Mesenchymal stem cell (in vitro differentiated cells and primary cell): ENCODE results near the gene SERPINB6.
"Not testable (repeated sequence)": the region's sequence is repeated elsewhere in the genome, so short reads cannot be mapped to it uniquely, and the experiment has no call there.

Source experiments
- DNase-seq: peaks from one replicate; pipeline ENCODE4 v3.0.0-alpha.2; 2013
- H2AFZ ChIP-seq: one replicate; pipeline ENCODE4 v1.6.1; 2013; ENCODE audit warnings: low read depth, mild to moderate bottlenecking, control low read depth, inconsistent platforms, low read length, moderate library complexity
- H2AK5ac ChIP-seq: 2 replicates; pipeline ENCODE4 v1.6.1; 2013; ENCODE audit warnings: low read length, moderate library complexity, mild to moderate bottlenecking, inconsistent platforms; ENCODE audit not compliant: severe bottlenecking
- H2BK120ac ChIP-seq: one replicate; pipeline ENCODE4 v1.6.1; 2013; ENCODE audit warnings: low read depth, mild to moderate bottlenecking, inconsistent platforms, low read length, moderate library complexity
- H2BK12ac ChIP-seq, 2 experiments: one replicate each; pipeline ENCODE4 v1.6.1; 2013; ENCODE audit warnings: inconsistent platforms in 2 of 2, low read length in 2 of 2, mild to moderate bottlenecking in 2 of 2, moderate library complexity in 2 of 2, control low read depth in 1 of 2
- H2BK15ac ChIP-seq: one replicate; pipeline ENCODE4 v1.6.1; 2013; ENCODE audit warnings: mild to moderate bottlenecking, low read depth, inconsistent platforms; ENCODE audit not compliant: poor library complexity, severe bottlenecking
- H2BK5ac ChIP-seq: 2 replicates; pipeline ENCODE4 v1.6.1; 2013; ENCODE audit warnings: low read depth, mild to moderate bottlenecking, low read length, control low read depth, inconsistent platforms; ENCODE audit not compliant: poor library complexity, severe bottlenecking
- H3K14ac ChIP-seq, 2 experiments: one replicate each; pipeline ENCODE4 v1.6.1; 2013; ENCODE audit warnings: inconsistent platforms in 2 of 2, low read length in 2 of 2, control low read depth in 1 of 2, mild to moderate bottlenecking in 1 of 2, moderate library complexity in 1 of 2
- H3K18ac ChIP-seq, 2 experiments: one replicate each; pipeline ENCODE4 v1.6.1; 2013; ENCODE audit warnings: inconsistent platforms in 2 of 2, low read length in 2 of 2, control low read depth in 1 of 2, low read depth in 1 of 2, mild to moderate bottlenecking in 1 of 2
- H3K23ac ChIP-seq, 2 experiments: one replicate each; pipeline ENCODE4 v1.6.1; 2013; ENCODE audit warnings: inconsistent platforms in 2 of 2, low read length in 2 of 2, mild to moderate bottlenecking in 2 of 2, moderate library complexity in 2 of 2, control low read depth in 1 of 2
- H3K27ac ChIP-seq: 2 replicates; pipeline ENCODE4 v1.5.1; 2013; ENCODE audit warnings: mild to moderate bottlenecking, moderate library complexity, low read length, control low read depth, inconsistent platforms; ENCODE audit not compliant: poor library complexity, severe bottlenecking
- H3K27me3 ChIP-seq, 2 experiments: 2 replicates each; pipeline versions ENCODE4 v1.6.1 to v1.7.0; 2013; ENCODE audit warnings: low read length in 2 of 2, mild to moderate bottlenecking in 2 of 2, moderate library complexity in 2 of 2, control low read depth in 1 of 2, inconsistent platforms in 1 of 2; ENCODE audit not compliant: control insufficient read depth in 1 of 2, insufficient read depth in 1 of 2
- H3K36me3 ChIP-seq, 2 experiments: 2 replicates each; pipeline versions ENCODE4 v1.6.1 to v1.7.0; 2013; ENCODE audit warnings: low read length in 2 of 2, control low read depth in 1 of 2, inconsistent platforms in 1 of 2, low read depth in 1 of 2, mild to moderate bottlenecking in 1 of 2; ENCODE audit not compliant: insufficient read depth in 2 of 2, control insufficient read depth in 1 of 2
- H3K4ac ChIP-seq, 2 experiments: one replicate each; pipeline ENCODE4 v1.6.1; 2013; ENCODE audit warnings: inconsistent platforms in 2 of 2, low read length in 2 of 2, mild to moderate bottlenecking in 2 of 2, moderate library complexity in 2 of 2, control low read depth in 1 of 2, low read depth in 1 of 2
- H3K4me1 ChIP-seq: 2 replicates; pipeline ENCODE4 v1.6.1; 2013; ENCODE audit warnings: low read depth, low read length, control low read depth; ENCODE audit not compliant: control insufficient read depth, insufficient read depth
- H3K4me2 ChIP-seq: 2 replicates; pipeline ENCODE4 v1.6.1; 2013; ENCODE audit warnings: low read length, mild to moderate bottlenecking, inconsistent platforms; ENCODE audit not compliant: poor library complexity, severe bottlenecking
- H3K4me3 ChIP-seq, 2 experiments: 2 replicates each; pipeline versions ENCODE4 v1.5.1 to v1.7.0; 2013; ENCODE audit warnings: low read length in 2 of 2, mild to moderate bottlenecking in 2 of 2, control low read depth in 1 of 2, low read depth in 1 of 2; ENCODE audit not compliant: insufficient read depth in 1 of 2
- H3K79me1 ChIP-seq: replicated peaks from 2 replicates; pipeline ENCODE4 v1.6.1; 2013; ENCODE audit warnings: mild to moderate bottlenecking, control low read depth, low read length, inconsistent platforms; ENCODE audit not compliant: poor library complexity, severe bottlenecking
- H3K9ac ChIP-seq: 2 replicates; pipeline ENCODE4 v1.7.0; 2013; ENCODE audit warnings: mild to moderate bottlenecking, low read length, moderate library complexity
- H3K9me3 ChIP-seq: 2 replicates; pipeline ENCODE4 v1.7.0; 2013; ENCODE audit warnings: mild to moderate bottlenecking, low read length; ENCODE audit not compliant: control insufficient read depth
- H4K8ac ChIP-seq: one replicate; pipeline ENCODE4 v1.6.1; 2013; ENCODE audit warnings: inconsistent platforms, mild to moderate bottlenecking, low read length, moderate library complexity
- H4K91ac ChIP-seq: one replicate; pipeline ENCODE4 v1.6.1; 2013; ENCODE audit warnings: mild to moderate bottlenecking, low read length, inconsistent platforms
- WGBS: methylation state at CpG from one replicate; pipeline ENCODE4 v1.1.7; 2013; ENCODE audit warnings: mixed read lengths; 5-methylcytosine and 5-hydroxymethylcytosine counted together

Gene SERPINB6

GRCh38 chr6:3008712-3009265 is 37.4 kb upstream of the SERPINB6 start:
- not testable (repeated sequence) for H3K4me2 ChIP-seq, H3K27ac ChIP-seq, H4K91ac ChIP-seq, H2BK12ac ChIP-seq, H2AFZ ChIP-seq, DNase-seq, H3K4me3 ChIP-seq, H3K4me1 ChIP-seq, H4K8ac ChIP-seq, H2BK120ac ChIP-seq, H2BK15ac ChIP-seq, H3K14ac ChIP-seq, H3K23ac ChIP-seq, H3K27me3 ChIP-seq, H3K9ac ChIP-seq, H3K79me1 ChIP-seq, H3K4ac ChIP-seq, H3K18ac ChIP-seq, H2BK5ac ChIP-seq, H2AK5ac ChIP-seq
- H3K36me3 ChIP-seq = peaks cover 8 to 78% of the 10 kb centered on the region in 2 experiments
- WGBS = 99% methylated on average over 17 of the region's 17 CpGs
- peaks cover 29% of the 10 kb centered on the region for H3K9me3 ChIP-seq

- H2AK5ac ChIP-seq = no peak overlapping the region
- H2BK120ac ChIP-seq = no peak overlapping the region
- no peak overlapping the region for H2BK5ac ChIP-seq
- H3K27me3 ChIP-seq = no peaks in the 10 kb centered on the region
- no peak overlapping the region for H2BK15ac ChIP-seq
- H4K8ac ChIP-seq = no peak overlapping the region
- H2AFZ ChIP-seq = no peak overlapping the region
- no peak overlapping the region for H3K4ac ChIP-seq
- no peak for DNase-seq
- H3K79me1 ChIP-seq = no peaks in the 10 kb centered on the region
- peaks cover 8 to 69% of the 10 kb centered on the region in 2 experiments for H3K36me3 ChIP-seq
- H3K18ac ChIP-seq = no peak overlapping the region
- H3K23ac ChIP-seq = no peak overlapping the region
- H3K27ac ChIP-seq = no peak overlapping the region
- no peaks in the 10 kb centered on the region for H3K4me1 ChIP-seq
- no peak overlapping the region for H3K4me3 ChIP-seq
- no peak overlapping the region for H4K91ac ChIP-seq
- 97% methylated on average over 3 of the region's 3 CpGs for WGBS
- H3K4me2 ChIP-seq = no peak overlapping the region
- H2BK12ac ChIP-seq = no peak overlapping the region
- peaks cover 29% of the 10 kb centered on the region for H3K9me3 ChIP-seq
- H3K14ac ChIP-seq = no peak overlapping the region
- no peak overlapping the region for H3K9ac ChIP-seq
Measured at GRCh38 chr6:3007571-3007970, 36.2 kb upstream of the SERPINB6 start.

GRCh38 chr6:3006476-3006875 is 35.1 kb upstream of the SERPINB6 start:
- Histone ChIP-seq H2BK15ac (no peak overlapping the region), H4K8ac (no peak overlapping the region), H3K9me3 (peaks cover 19% of the 10 kb centered on the region), H3K9ac (no peak overlapping the region), H3K18ac (no peak overlapping the region), H3K4ac (no peak overlapping the region), H3K4me2 (no peak overlapping the region), H3K23ac (no peak overlapping the region), H2BK5ac (no peak overlapping the region), H3K36me3 (peaks cover 8 to 58% of the 10 kb centered on the region in 2 experiments), H3K4me1 (no peaks in the 10 kb centered on the region), H3K14ac (no peak overlapping the region), H3K27me3 (no peaks in the 10 kb centered on the region), H2BK12ac (no peak overlapping the region), H3K4me3 (no peak overlapping the region), H3K79me1 (no peaks in the 10 kb centered on the region), H3K27ac (no peak overlapping the region), H2AFZ (no peak overlapping the region), H2BK120ac (no peak overlapping the region), H2AK5ac (no peak overlapping the region), H4K91ac (no peak overlapping the region)
- WGBS = 100% methylated on average over 2 of the region's 5 CpGs
- DNase-seq = no peak

- Histone ChIP-seq H4K8ac (no peak overlapping the region), H3K18ac (no peak overlapping the region), H3K9me3 (peaks cover 13% of the 10 kb centered on the region), H2AK5ac (no peak overlapping the region), H3K36me3 (peaks cover 8 to 52% of the 10 kb centered on the region in 2 experiments), H3K4me3 (no peak overlapping the region), H2BK12ac (no peak overlapping the region), H3K23ac (no peak overlapping the region), H3K4ac (no peak overlapping the region), H3K79me1 (no peaks in the 10 kb centered on the region), H3K27ac (no peak overlapping the region), H2BK5ac (no peak overlapping the region), H4K91ac (no peak overlapping the region), H2BK120ac (no peak overlapping the region), H3K4me1 (no peaks in the 10 kb centered on the region), H2AFZ (no peak overlapping the region), H3K27me3 (no peaks in the 10 kb centered on the region), H2BK15ac (no peak overlapping the region), H3K4me2 (no peak overlapping the region), H3K14ac (no peak overlapping the region), H3K9ac (no peak overlapping the region)
- 99% methylated on average over 9 of the region's 9 CpGs for WGBS
- no peak for DNase-seq
Measured at GRCh38 chr6:3005874-3006273, 34.5 kb upstream of the SERPINB6 start.
